22Rv1 (cell line): ENCODE data around the gene UBE2F.

ENCODE experiments used
- H3K27ac ChIP-seq: fragments of 450-650 bp; 2 replicates; pipeline ENCODE4 v1.5.1; 2017
- ZFX ChIP-seq: fragments of 450-650 bp; IDR thresholded peaks from 2 replicates; pipeline ENCODE4 v1.6.1; 2017; ENCODE audit warnings: antibody characterized with exemption, borderline replicate concordance
- TF ChIP-seq, protein P1 (sequence below): fragments of 450-650 bp; IDR thresholded peaks from 2 replicates; pipeline ENCODE4 v1.5.1; 2017; ENCODE audit warnings: mild to moderate bottlenecking

The UBE2F gene

GRCh38 chr2:238040918-238041317 is 74.1 kb downstream of the UBE2F start:
- TF ChIP-seq, protein P1, sequence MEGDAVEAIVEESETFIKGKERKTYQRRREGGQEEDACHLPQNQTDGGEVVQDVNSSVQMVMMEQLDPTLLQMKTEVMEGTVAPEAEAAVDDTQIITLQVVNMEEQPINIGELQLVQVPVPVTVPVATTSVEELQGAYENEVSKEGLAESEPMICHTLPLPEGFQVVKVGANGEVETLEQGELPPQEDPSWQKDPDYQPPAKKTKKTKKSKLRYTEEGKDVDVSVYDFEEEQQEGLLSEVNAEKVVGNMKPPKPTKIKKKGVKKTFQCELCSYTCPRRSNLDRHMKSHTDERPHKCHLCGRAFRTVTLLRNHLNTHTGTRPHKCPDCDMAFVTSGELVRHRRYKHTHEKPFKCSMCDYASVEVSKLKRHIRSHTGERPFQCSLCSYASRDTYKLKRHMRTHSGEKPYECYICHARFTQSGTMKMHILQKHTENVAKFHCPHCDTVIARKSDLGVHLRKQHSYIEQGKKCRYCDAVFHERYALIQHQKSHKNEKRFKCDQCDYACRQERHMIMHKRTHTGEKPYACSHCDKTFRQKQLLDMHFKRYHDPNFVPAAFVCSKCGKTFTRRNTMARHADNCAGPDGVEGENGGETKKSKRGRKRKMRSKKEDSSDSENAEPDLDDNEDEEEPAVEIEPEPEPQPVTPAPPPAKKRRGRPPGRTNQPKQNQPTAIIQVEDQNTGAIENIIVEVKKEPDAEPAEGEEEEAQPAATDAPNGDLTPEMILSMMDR = no peak
- TF ChIP-seq ZFX = no peak
- H3K27ac ChIP-seq = no peak overlapping the region

- no peak for TF ChIP-seq ZFX
- TF ChIP-seq, protein P1 = no peak
- no peak overlapping the region for H3K27ac ChIP-seq
These were observed 75.3 kb downstream of the UBE2F start for GRCh38 chr2:238042090-238042489.

- TF ChIP-seq, protein P1 = no peak
- TF ChIP-seq ZFX = no peak
- H3K27ac ChIP-seq = no peak overlapping the region
These were observed 76.2 kb downstream of the UBE2F start for GRCh38 chr2:238042849-238043584.

DNA sequence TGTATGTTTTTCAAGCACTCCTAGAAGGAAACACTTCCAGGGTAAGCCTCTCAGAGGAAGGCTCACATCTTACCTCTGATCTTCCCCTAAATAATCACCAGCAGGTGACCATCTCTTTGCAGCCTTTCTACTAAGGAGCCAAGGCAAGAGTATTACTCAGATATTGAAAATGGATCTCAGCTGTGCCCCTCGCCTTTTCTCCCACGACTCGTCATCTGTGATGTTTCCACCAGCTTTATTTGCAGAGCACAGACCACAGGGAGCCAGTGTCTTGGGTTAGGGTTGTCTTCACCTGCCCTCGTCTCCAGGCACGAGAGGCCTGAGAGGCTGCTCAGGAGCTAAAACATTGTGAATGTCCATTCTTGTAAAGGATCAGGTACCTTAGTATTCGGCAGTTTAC is 77.0 kb downstream of the UBE2F start:
- no peak for TF ChIP-seq ZFX
- TF ChIP-seq, protein P1 = no peak
- H3K27ac ChIP-seq = no peak overlapping the region

DNA sequence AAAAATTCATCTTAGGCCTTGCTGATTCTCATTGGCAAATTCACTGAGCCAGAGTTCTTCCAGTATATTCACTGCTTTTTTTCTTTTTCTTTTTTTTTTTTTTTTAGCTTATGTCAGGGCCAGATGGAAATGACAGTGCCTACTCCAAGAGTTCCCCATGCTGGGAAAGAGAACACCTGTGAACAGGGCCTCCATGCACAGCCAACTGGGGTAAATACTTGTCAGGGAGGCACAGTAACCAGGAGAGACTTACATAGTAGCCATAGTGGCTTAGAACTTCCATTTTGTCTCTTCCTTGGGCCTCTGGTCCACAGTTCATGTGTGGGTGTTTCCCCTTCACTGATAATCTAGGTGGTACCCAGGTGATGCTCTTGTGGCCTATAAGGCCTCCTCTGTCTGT is 78.8 kb downstream of the UBE2F start:
- no peak overlapping the region for H3K27ac ChIP-seq
- TF ChIP-seq ZFX = no peak
- TF ChIP-seq, protein P1 = no peak

- no peak overlapping the region for H3K27ac ChIP-seq
- no peak for TF ChIP-seq ZFX
- TF ChIP-seq, protein P1 = no peak
These were observed 80.0 kb downstream of the UBE2F start for GRCh38 chr2:238046725-238047270.

- TF ChIP-seq, protein P1 = no peak
- TF ChIP-seq ZFX = no peak
- no peak overlapping the region for H3K27ac ChIP-seq
These were observed 86.5 kb downstream of the UBE2F start for GRCh38 chr2:238053191-238053776.
